ENCODE data around the gene AKAP10.

AKAP10 gene

DNA sequence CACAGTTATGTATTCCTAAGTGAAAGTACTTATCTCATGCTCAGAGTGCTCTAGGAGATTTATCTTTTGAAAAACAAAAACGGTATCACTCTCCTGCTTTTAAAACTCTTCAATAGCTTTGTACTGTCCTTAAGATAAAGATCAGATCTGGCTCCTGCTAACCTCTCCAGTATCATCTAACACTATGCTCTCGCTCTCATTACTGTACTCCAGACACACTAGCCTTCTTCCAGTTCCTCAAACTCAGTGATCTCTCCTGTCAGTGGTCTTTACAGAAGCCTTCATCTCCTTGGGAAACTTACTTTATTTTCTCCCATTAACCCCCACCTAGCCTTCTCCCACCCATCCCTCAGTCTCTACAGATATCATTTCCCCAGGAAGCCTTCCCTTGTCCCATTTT, 120.0 kb downstream of the AKAP10 start:
- DNase-seq: no peak
